IPS-15b (cell line): ENCODE data around the gene ARSK.
A peak's percentile ranks its signal among the peaks of the same experiment; 100 is the strongest.

ENCODE experiments used
- H3K27me3 ChIP-seq: one replicate; pipeline ENCODE4 v1.6.1; 2013; ENCODE audit warnings: low read length; ENCODE audit not compliant: control insufficient read depth, insufficient read depth
- H3K36me3 ChIP-seq: one replicate; pipeline ENCODE4 v1.6.1; 2013; ENCODE audit warnings: low read length; ENCODE audit not compliant: control insufficient read depth, insufficient read depth
- H3K4me1 ChIP-seq: one replicate; pipeline ENCODE4 v1.6.1; 2013; ENCODE audit warnings: mild to moderate bottlenecking, low read length; ENCODE audit not compliant: control insufficient read depth, insufficient read depth
- H3K4me3 ChIP-seq: one replicate; pipeline ENCODE4 v1.5.1; 2013; ENCODE audit warnings: low read depth, low read length
- H3K9ac ChIP-seq: one replicate; pipeline ENCODE4 v1.6.1; 2013; ENCODE audit warnings: low read depth, mild to moderate bottlenecking, low read length
- H3K9me3 ChIP-seq: one replicate; pipeline ENCODE4 v1.6.1; 2013; ENCODE audit warnings: mild to moderate bottlenecking, low read length; ENCODE audit not compliant: control insufficient read depth, insufficient read depth

Gene ARSK

GRCh38 chr5:95609711-95610110 is 54.8 kb downstream of the ARSK start:
- Histone ChIP-seq H3K36me3 (no peaks in the 10 kb centered on the region), H3K4me1 (no peaks in the 10 kb centered on the region), H3K27me3 (no peaks in the 10 kb centered on the region), H3K9me3 (no peaks in the 10 kb centered on the region), H3K4me3 (no peak overlapping the region), H3K9ac (no peak overlapping the region)

GRCh38 chr5:95610546-95610945 is 55.6 kb downstream of the ARSK start:
- Histone ChIP-seq H3K4me3 (no peak overlapping the region), H3K9ac (no peak overlapping the region)

DNA sequence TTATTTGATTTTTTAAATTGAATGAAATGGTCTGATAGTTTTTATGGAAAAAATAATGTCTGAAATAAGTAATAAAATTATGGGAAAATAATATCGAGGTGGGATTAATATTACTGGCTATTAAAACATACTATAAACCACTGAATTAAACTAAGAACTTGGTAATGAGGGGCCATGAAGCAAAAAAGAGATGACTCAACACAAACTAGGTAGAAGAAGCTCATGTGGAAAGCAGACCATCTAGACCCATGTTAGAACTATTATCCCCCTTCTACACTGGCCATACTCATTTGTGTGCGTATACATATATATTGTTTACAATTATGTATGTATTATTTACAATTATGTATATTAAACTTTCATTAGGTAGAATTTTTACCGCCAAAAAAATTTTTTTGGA is 56.5 kb downstream of the ARSK start:
- Histone ChIP-seq H3K9ac (no peak overlapping the region), H3K4me1 (no peaks in the 10 kb centered on the region), H3K9me3 (no peaks in the 10 kb centered on the region), H3K4me3 (no peak overlapping the region), H3K36me3 (no peaks in the 10 kb centered on the region), H3K27me3 (no peaks in the 10 kb centered on the region)

More at GRCh38 chr5:95610546-95610945, 55.6 kb downstream of the ARSK start:
- Histone ChIP-seq H3K36me3 (no peaks in the 10 kb centered on the region), H3K27me3 (no peaks in the 10 kb centered on the region), H3K4me1 (no peaks in the 10 kb centered on the region), H3K9me3 (no peaks in the 10 kb centered on the region)

DNA sequence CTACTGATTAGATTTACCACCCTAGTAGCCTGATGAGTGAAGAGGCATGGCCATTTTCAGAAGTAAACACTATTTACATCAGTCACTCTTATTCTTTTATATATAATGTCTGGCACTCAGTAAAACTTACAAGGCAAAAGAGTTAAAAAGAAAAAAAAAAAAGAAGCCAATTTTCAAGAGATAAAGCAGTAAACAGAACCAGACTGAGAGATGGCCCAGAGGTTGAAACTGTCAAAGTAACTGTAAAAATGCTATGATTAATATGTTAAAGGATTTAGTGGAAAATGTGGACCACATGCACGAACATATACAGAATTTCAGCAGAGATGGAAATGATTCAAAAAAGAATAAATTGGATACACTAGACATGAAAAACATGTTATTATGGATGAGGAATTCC is 58.6 kb downstream of the ARSK start:
- Histone ChIP-seq H3K9ac (no peak overlapping the region), H3K9me3 (no peaks in the 10 kb centered on the region), H3K36me3 (no peaks in the 10 kb centered on the region), H3K4me1 (no peaks in the 10 kb centered on the region), H3K27me3 (peaks cover 11% of the 10 kb centered on the region), H3K4me3 (no peak overlapping the region)

DNA sequence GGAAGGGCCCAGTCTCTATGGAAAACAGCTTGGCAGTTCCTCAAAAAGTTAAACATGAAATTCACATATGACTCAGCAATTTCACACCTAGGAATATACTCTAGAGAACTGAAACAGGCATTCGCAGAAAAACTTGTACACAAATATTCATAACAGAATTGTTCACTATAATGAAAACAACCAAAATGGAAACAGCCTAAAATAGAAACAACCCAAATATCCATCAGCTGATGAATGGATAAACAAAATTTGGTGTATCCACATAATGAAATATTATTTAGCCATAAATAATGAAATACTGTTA is 60.2 kb downstream of the ARSK start:
- Histone ChIP-seq H3K27me3 (peaks cover 27% of the 10 kb centered on the region), H3K4me1 (peaks cover 5% of the 10 kb centered on the region), H3K4me3 (no peak overlapping the region), H3K36me3 (no peaks in the 10 kb centered on the region), H3K9me3 (no peaks in the 10 kb centered on the region), H3K9ac (no peak overlapping the region)

- no peaks in the 10 kb centered on the region for H3K9me3 ChIP-seq
- H3K4me3 ChIP-seq, result no peak overlapping the region
- H3K4me1 ChIP-seq, result peaks cover 5% of the 10 kb centered on the region
- H3K27me3 ChIP-seq, result peaks cover 43% of the 10 kb centered on the region
- no peak overlapping the region for H3K9ac ChIP-seq
- no peaks in the 10 kb centered on the region for H3K36me3 ChIP-seq
These were observed 62.2 kb downstream of the ARSK start for GRCh38 chr5:95617057-95617456.

DNA sequence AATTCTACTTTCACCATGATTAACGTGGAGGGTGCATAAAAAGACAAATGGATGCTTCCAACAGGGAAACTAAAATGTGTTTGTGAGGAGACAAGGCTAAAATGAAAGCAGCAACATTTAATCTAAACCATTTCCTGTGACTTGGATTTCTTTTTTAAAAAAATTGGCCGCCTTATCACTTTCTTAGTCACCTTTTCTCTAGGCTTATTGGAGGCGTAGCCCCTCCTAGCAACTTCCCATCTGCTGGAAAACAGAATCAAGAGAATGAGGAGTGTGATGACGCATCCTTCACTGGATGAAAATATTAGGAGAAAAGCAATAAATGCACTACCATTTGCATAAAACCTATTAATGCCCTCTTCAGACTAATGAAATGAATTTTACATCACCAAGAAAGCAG is 64.2 kb downstream of the ARSK start:
- H3K36me3 ChIP-seq, result no peaks in the 10 kb centered on the region
- peak overlapping the region; percentile 64 for H3K4me3 ChIP-seq
- no peaks in the 10 kb centered on the region for H3K9me3 ChIP-seq
- no peak overlapping the region for H3K9ac ChIP-seq
- H3K27me3 ChIP-seq, result peaks cover 61% of the 10 kb centered on the region
- peaks cover 5% of the 10 kb centered on the region for H3K4me1 ChIP-seq

- peaks cover 61% of the 10 kb centered on the region for H3K27me3 ChIP-seq
- H3K4me1 ChIP-seq, result peaks cover 5% of the 10 kb centered on the region
- no peak overlapping the region for H3K9ac ChIP-seq
- H3K36me3 ChIP-seq, result no peaks in the 10 kb centered on the region
- H3K4me3 ChIP-seq, result peak overlapping the region; percentile 64
- H3K9me3 ChIP-seq, result no peaks in the 10 kb centered on the region
These were observed 64.7 kb downstream of the ARSK start for GRCh38 chr5:95619514-95620029.

DNA sequence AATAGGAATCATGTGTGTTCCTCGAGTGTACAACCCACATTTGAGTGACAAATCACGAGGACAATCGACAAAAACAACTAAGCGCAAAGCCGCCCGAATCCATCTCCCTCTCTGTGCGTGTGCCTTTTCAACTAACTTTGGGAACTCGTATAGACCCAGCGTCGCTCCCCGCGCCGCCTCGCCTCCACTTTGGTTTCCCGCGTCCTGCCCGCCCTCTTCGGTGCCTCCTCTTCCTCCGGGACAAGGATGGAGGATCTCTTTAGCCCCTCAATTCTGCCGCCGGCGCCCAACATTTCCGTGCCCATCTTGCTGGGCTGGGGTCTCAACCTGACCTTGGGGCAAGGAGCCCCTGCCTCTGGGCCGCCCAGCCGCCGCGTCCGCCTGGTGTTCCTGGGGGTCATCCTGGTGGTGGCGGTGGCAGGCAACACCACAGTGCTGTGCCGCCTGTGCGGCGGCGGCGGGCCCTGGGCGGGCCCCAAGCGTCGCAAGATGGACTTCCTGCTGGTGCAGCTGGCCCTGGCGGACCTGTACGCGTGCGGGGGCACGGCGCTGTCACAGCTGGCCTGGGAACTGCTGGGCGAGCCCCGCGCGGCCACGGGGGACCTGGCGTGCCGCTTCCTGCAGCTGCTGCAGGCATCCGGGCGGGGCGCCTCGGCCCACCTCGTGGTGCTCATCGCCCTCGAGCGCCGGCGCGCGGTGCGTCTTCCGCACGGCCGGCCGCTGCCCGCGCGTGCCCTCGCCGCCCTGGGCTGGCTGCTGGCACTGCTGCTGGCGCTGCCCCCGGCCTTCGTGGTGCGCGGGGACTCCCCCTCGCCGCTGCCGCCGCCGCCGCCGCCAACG is 65.3 kb downstream of the ARSK start, which contains the start of gene GPR150:
Gene GPR150 (plus strand): TSS at position 58 of the 840 bp plus-strand sequence. CDS start 189 bp downstream, at position 247.
- H3K4me3 ChIP-seq, result peak within 1 kb of the TSS; percentile 64
- no peaks in the 10 kb centered on the region for H3K36me3 ChIP-seq
- H3K27me3 ChIP-seq, result peaks cover 61% of the 10 kb centered on the region
- H3K9ac ChIP-seq, result no peak within 1 kb of the TSS
- H3K4me1 ChIP-seq, result peaks cover 5% of the 10 kb centered on the region
- no peaks in the 10 kb centered on the region for H3K9me3 ChIP-seq

- H3K36me3 ChIP-seq, result no peaks in the 10 kb centered on the region
- H3K9me3 ChIP-seq, result no peaks in the 10 kb centered on the region
- peaks cover 61% of the 10 kb centered on the region for H3K27me3 ChIP-seq
- H3K4me1 ChIP-seq, result peaks cover 5% of the 10 kb centered on the region
- peak overlapping the region; percentile 64 for H3K4me3 ChIP-seq
- no peak overlapping the region for H3K9ac ChIP-seq
These were observed 66.3 kb downstream of the ARSK start for GRCh38 chr5:95620870-95621838.

GRCh38 chr5:95621839-95622629 is 67.1 kb downstream of the ARSK start:
- Histone ChIP-seq H3K27me3 (peaks cover 60% of the 10 kb centered on the region), H3K4me3 (peak overlapping the region; percentile 64), H3K4me1 (peaks cover 5% of the 10 kb centered on the region), H3K9me3 (no peaks in the 10 kb centered on the region), H3K36me3 (no peaks in the 10 kb centered on the region), H3K9ac (no peak overlapping the region)
